ENCODE results near the gene ITGAD. TPM values are rescaled to one million over a fixed set of nuclear protein-coding genes. Genes with fewer than 3 reads are reported as not detected.
A peak's percentile ranks its signal among the peaks of the same experiment; 100 is the strongest.

Gene ITGAD
- total and polyA plus RNA-seq, 2 of the 13 experiments (the other 11 are each of a cell fraction or from before 2014, with no cell fraction given): not detected

DNA sequence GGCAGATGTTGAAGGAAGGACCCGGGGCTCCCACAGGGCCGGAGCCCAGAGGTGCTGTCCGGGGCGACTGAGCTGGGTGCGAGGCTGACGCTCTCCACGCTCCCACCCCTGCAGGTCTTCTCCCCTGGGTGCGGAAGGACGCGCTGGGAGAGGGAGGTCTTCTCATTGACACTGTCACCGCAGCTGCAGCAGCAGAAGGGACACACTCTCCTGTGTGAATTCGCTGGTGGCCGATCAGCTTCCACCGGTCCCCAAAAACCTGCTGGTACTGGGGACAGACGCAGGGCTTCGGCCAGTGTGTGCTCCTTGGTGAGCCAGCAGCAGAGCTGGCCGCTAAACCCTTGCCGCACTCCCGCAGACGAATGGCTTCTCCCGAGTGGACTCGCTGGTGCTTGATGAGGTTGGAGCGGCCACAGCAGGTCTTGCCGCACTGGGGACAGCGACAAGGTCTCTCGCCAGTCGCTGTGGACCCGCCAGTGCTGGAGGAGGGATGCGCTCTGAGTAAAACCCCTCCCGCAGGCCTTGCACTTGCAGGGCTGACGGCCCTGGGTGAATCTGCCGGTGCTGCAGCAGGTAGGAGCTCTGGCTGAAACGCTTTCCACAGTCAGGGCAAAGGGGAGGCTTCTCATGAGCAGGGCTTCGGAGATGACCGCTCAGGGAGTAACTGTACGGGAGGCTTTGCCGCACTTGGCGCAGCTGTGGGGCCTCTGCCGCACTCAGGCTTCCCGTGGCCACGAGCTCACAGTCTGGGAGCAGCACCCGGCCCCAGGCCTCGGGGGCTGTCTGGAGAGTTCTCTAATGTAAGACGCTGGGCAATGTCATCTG, 43.3 kb downstream of the ITGAD start:
- ATAC-seq (peak; percentile 28), DNase-seq (ENCODE audit: low spot score) (no peak), FAIRE-seq (no peak)
- Histone ChIP-seq H3K4me2 (ENCODE audit: low read depth, low read length) (no peak overlapping the region), H3K79me2 (ENCODE audit: insufficient read depth, low read length) (no peaks in the 10 kb centered on the region), H3K27me3 (ENCODE audit: control insufficient read depth in 1 of 2, insufficient read depth in 2 of 2, low read length in 2 of 2) (peaks cover 1 to 19% of the 10 kb centered on the region in 2 experiments; a peak in 2 of 5 replicates), H3K27ac (ENCODE audit: extremely low read length, insufficient read depth, low read length) (no peak overlapping the region), H3K4me3 (replicated peaks in 1 of 3; ENCODE audit: insufficient read depth in 1 of 3, low read depth in 2 of 3, low read length in 3 of 3) (no peak overlapping the region), H3K36me3 (replicated peaks in 1 of 2; ENCODE audit: control insufficient read depth in 1 of 2, insufficient read depth in 2 of 2, low read length in 2 of 2) (no peaks in the 10 kb centered on the region), H4K20me1 (ENCODE audit: insufficient read depth, low read length) (no peaks in the 10 kb centered on the region), H3K9me3 (ENCODE audit: low read length) (no peaks in the 10 kb centered on the region), H3K4me1 (ENCODE audit: insufficient read depth, low read length) (no peaks in the 10 kb centered on the region; the same call in 1 of the 2 replicates), H2AFZ (ENCODE audit: low read length) (no peak overlapping the region), H3K9ac (ENCODE audit: insufficient read depth, low read depth, low read length) (no peak overlapping the region)
- 56% methylated on average over 17 of the region's 44 CpGs for WGBS (ENCODE audit: low lambda C conversion rate)
- POLR2A ChIA-PET: no interaction called here
- CTCF ChIA-PET (ENCODE audit: low intra/inter-chr PET ratio, low total read pairs): no interaction called here
- TF ChIP-seq ZNF30 (CRISPR knock-in tag; IDR thresholded peaks at IDR 0.05) (0 out of 2 replicates have a peak, but pooled peaks have one; percentile 32), ZNF616 (CRISPR knock-in tag; IDR thresholded peaks at IDR 0.05; ENCODE audit: low read depth) (no peak)
- in situ Hi-C loops (cut with HindIII; ENCODE audit: extremely low pct_ligation_motif_present, low pct_unique_long_range_greater_than_20kb) (loop anchor here (25.0 kb wide), 1 partner anchor 224 kb away; the partner anchor contains the start of genes PYCARD, PYDC1 and TRIM72), intact Hi-C loops (cut with micrococcal nuclease; ENCODE audit: unreplicated experiment) (no loop called here)
- BruUV-seq (replicated peaks): no TSS peak

- ATAC-seq (no peak), DNase-seq (ENCODE audit: low spot score) (no peak), FAIRE-seq (no peak)
- POLR2A ChIA-PET: no interaction called here
- WGBS (ENCODE audit: low lambda C conversion rate): 19% methylated on average over 2 of the region's 2 CpGs
- Histone ChIP-seq H4K20me1 (ENCODE audit: insufficient read depth, low read length) (no peaks in the 10 kb centered on the region), H3K4me2 (ENCODE audit: low read depth, low read length) (no peak overlapping the region), H3K4me1 (ENCODE audit: insufficient read depth, low read length) (peaks cover 6% of the 10 kb centered on the region; the same call in 1 of the 2 replicates), H3K9ac (ENCODE audit: insufficient read depth, low read depth, low read length) (no peak overlapping the region), H3K4me3 (replicated peaks in 1 of 3; ENCODE audit: insufficient read depth in 1 of 3, low read depth in 2 of 3, low read length in 3 of 3) (no peak overlapping the region), H3K9me3 (ENCODE audit: low read length) (no peaks in the 10 kb centered on the region), H3K27me3 (ENCODE audit: control insufficient read depth in 1 of 2, insufficient read depth in 2 of 2, low read length in 2 of 2) (peaks cover 1 to 19% of the 10 kb centered on the region in 2 experiments; a peak in 2 of 5 replicates), H3K79me2 (ENCODE audit: insufficient read depth, low read length) (no peaks in the 10 kb centered on the region), H2AFZ (ENCODE audit: low read length) (no peak overlapping the region), H3K27ac (ENCODE audit: extremely low read length, insufficient read depth, low read length) (no peak overlapping the region), H3K36me3 (replicated peaks in 1 of 2; ENCODE audit: control insufficient read depth in 1 of 2, insufficient read depth in 2 of 2, low read length in 2 of 2) (no peaks in the 10 kb centered on the region)
- in situ Hi-C loops (cut with HindIII; ENCODE audit: extremely low pct_ligation_motif_present, low pct_unique_long_range_greater_than_20kb): loop anchor here (25.0 kb wide), 1 partner anchor 226 kb away; the partner anchor contains the start of genes PYCARD, PYDC1 and TRIM72
- no peak for TF ChIP-seq ZNF564 (CRISPR knock-in tag; IDR thresholded peaks at IDR 0.05)
- TF ChIP-seq ZNF567 (CRISPR knock-in tag; IDR thresholded peaks at IDR 0.05; ENCODE audit: borderline replicate concordance): no peak
- TF ChIP-seq ARID5B (CRISPR knock-in tag; IDR thresholded peaks at IDR 0.05): no peak
- no peak for TF ChIP-seq MED8 (CRISPR knock-in tag; IDR thresholded peaks at IDR 0.05; ENCODE audit: insufficient replicate concordance)
- TF ChIP-seq SP140L (CRISPR knock-in tag; IDR thresholded peaks at IDR 0.05; ENCODE audit: borderline replicate concordance): no peak
- TF ChIP-seq ZNF558 (CRISPR knock-in tag; IDR thresholded peaks at IDR 0.05; ENCODE audit: borderline replicate concordance): no peak
- TF ChIP-seq ZNF432 (CRISPR knock-in tag; IDR thresholded peaks at IDR 0.05; ENCODE audit: borderline replicate concordance): no peak
- TF ChIP-seq CBX1 (IDR thresholded peaks at IDR 0.05; ENCODE audit: low read depth): no peak
- CTCF ChIA-PET (ENCODE audit: low intra/inter-chr PET ratio, low total read pairs): no interaction called here
- BruUV-seq (replicated peaks): no TSS peak
- intact Hi-C loops (cut with micrococcal nuclease; ENCODE audit: unreplicated experiment): no loop called here
Observed at GRCh38 chr16:31438414-31438813, 45.3 kb downstream of the ITGAD start.

Measured in HepG2 (cell line).